ENCODE measurements around the gene RAN. TPM values are rescaled to one million over a fixed set of nuclear protein-coding genes. Genes with fewer than 3 reads are reported as not detected.
"Not testable (repeated sequence)": the region's sequence is repeated elsewhere in the genome, so short reads cannot be mapped to it uniquely, and the experiment has no call there.

Gene RAN
- total RNA-seq, 1 donor from 2014 or later = 323 TPM

GRCh38 chr12:130878193-130879185 is 6.6 kb downstream of the RAN start:
- DNase-seq = no peak

GRCh38 chr12:130879212-130879686 is 7.4 kb downstream of the RAN start:
- no peak for DNase-seq

GRCh38 chr12:130879781-130880389 is 8.0 kb downstream of the RAN start:
- DNase-seq = no peak

- DNase-seq = no peak
Observed at GRCh38 chr12:130880411-130880885, 8.6 kb downstream of the RAN start.

- no peak for DNase-seq
Observed at GRCh38 chr12:130881046-130881445, 9.2 kb downstream of the RAN start.

GRCh38 chr12:130881548-130881947 is 9.7 kb downstream of the RAN start:
- DNase-seq = no peak

GRCh38 chr12:130887190-130887589 is 15.3 kb downstream of the RAN start:
- DNase-seq = not testable (repeated sequence)

- DNase-seq = no peak
Observed at GRCh38 chr12:130904064-130904463, 32.2 kb downstream of the RAN start.

GRCh38 chr12:130904936-130905455 is 33.1 kb downstream of the RAN start:
- not testable (repeated sequence) for DNase-seq

GRCh38 chr12:130909111-130909510 is 37.2 kb downstream of the RAN start:
- DNase-seq = no peak

GRCh38 chr12:130911193-130911592 is 39.3 kb downstream of the RAN start:
- DNase-seq = no peak

GRCh38 chr12:130911933-130912332 is 40.1 kb downstream of the RAN start:
- no peak for DNase-seq

GRCh38 chr12:130916241-130916911 is 44.5 kb downstream of the RAN start:
- peak; percentile 34 for DNase-seq

- DNase-seq = no peak
Observed at GRCh38 chr12:130917607-130918006, 45.7 kb downstream of the RAN start.

- no peak for DNase-seq
Observed at GRCh38 chr12:130919086-130919485, 47.2 kb downstream of the RAN start.

- no peak for DNase-seq
Observed at GRCh38 chr12:130920119-130920703, 48.3 kb downstream of the RAN start.

- DNase-seq = no peak
Observed at GRCh38 chr12:130920723-130921381, 49.0 kb downstream of the RAN start.

GRCh38 chr12:130922511-130922953 is 50.7 kb downstream of the RAN start:
- DNase-seq = no peak

- no peak for DNase-seq
Observed at GRCh38 chr12:130924966-130925665, 53.2 kb downstream of the RAN start.

GRCh38 chr12:130925666-130926015 is 53.8 kb downstream of the RAN start:
- DNase-seq = no peak
